Natural killer cell treated with Interleukin-12 subunit alpha and Interleukin-12 subunit beta and Interleukin-15 and Interleukin-18, amount 100 ng/mL, for 72 hours (primary cell): ENCODE measurements around the gene RECQL5. TPM values are rescaled to one million over a fixed set of nuclear protein-coding genes. Genes with fewer than 3 reads are reported as not detected.

Experiments used
- ATAC-seq, 2 donors: fragments of 150-1000 bp; cut with Tn5 transposase in 1 of 2; sonication (Bioruptor Pico), chemical (Tn5 transposase) in 1 of 2; 2 replicates each; pipeline ENCODE4 v1.10.0; 2021
- DNase-seq: peaks from one replicate; pipeline ENCODE4 v3.0.0; 2022; ENCODE audit warnings: low spot score
- H3K27ac Mint-ChIP-seq, 2 donors: 1 replicate in 1 of 2; 2 replicates in 1 of 2; pipeline ENCODE4 v1.8.0; 2022; ENCODE audit warnings: mixed read lengths in 2 of 2, mild to moderate bottlenecking in 1 of 2, moderate library complexity in 1 of 2
- H3K27me3 Mint-ChIP-seq, 2 donors: 1 replicate in 1 of 2; 2 replicates in 1 of 2; pipeline ENCODE4 v1.8.0; 2022; ENCODE audit warnings: mixed read lengths in 2 of 2
- H3K36me3 Mint-ChIP-seq: one replicate; pipeline ENCODE4 v1.8.0; 2022; ENCODE audit warnings: mixed read lengths
- H3K4me1 Mint-ChIP-seq, 2 donors: 1 replicate in 1 of 2; 2 replicates in 1 of 2; pipeline ENCODE4 v1.8.0; 2022; ENCODE audit warnings: low read depth in 2 of 2, mixed read lengths in 2 of 2, mild to moderate bottlenecking in 1 of 2
- H3K4me3 Mint-ChIP-seq: one replicate; pipeline ENCODE4 v1.8.0; 2022; ENCODE audit warnings: mixed read lengths
- H3K9me3 Mint-ChIP-seq: 2 replicates; pipeline ENCODE4 v1.8.0; 2022; ENCODE audit warnings: mixed read lengths
- total RNA-seq, 2 donors: library from RNA; stranded (reverse); gene quantifications; one replicate each; pipeline ENCODE4 v1.2.3, GENCODE V29; 2022

RECQL5 gene
- total RNA-seq, 2 donors from 2014 or later = 32.6 to 59.7 TPM

- ATAC-seq (no peak), DNase-seq (no peak)
- no peaks in the 10 kb centered on the region for H3K9me3 Mint-ChIP-seq
- H3K36me3 Mint-ChIP-seq = peaks cover 4% of the 10 kb centered on the region
- no peak overlapping the region for H3K27ac Mint-ChIP-seq
- H3K4me3 Mint-ChIP-seq = no peak overlapping the region
- no peaks in the 10 kb centered on the region for H3K27me3 Mint-ChIP-seq
- H3K4me1 Mint-ChIP-seq = peaks cover 31 to 39% of the 10 kb centered on the region in 2 donors
Measured at GRCh38 chr17:75694536-75694935, 27.6 kb upstream of the RECQL5 start.

GRCh38 chr17:75693500-75694481, 26.8 kb upstream of the RECQL5 start:
- no peaks in the 10 kb centered on the region for H3K9me3 Mint-ChIP-seq
- H3K36me3 Mint-ChIP-seq = peaks cover 4% of the 10 kb centered on the region
- ATAC-seq (no peak), DNase-seq (no peak)
- H3K27ac Mint-ChIP-seq = no peak overlapping the region
- H3K4me3 Mint-ChIP-seq = no peak overlapping the region
- peaks cover 38 to 44% of the 10 kb centered on the region in 2 donors for H3K4me1 Mint-ChIP-seq
- no peaks in the 10 kb centered on the region for H3K27me3 Mint-ChIP-seq

- ATAC-seq = no peak
- Mint-ChIP-seq H3K36me3 (peaks cover 4% of the 10 kb centered on the region), H3K27me3 (no peaks in the 10 kb centered on the region), H3K9me3 (no peaks in the 10 kb centered on the region), H3K27ac (no peak overlapping the region), H3K4me1 (peaks cover 46 to 51% of the 10 kb centered on the region in 2 donors), H3K4me3 (no peak overlapping the region)
- DNase-seq = no peak
Measured at GRCh38 chr17:75692976-75693375, 26.0 kb upstream of the RECQL5 start.

- Mint-ChIP-seq H3K27ac (peak overlapping the region; percentile 67 to 84), H3K9me3 (no peaks in the 10 kb centered on the region), H3K36me3 (peaks cover 4% of the 10 kb centered on the region), H3K4me3 (peak overlapping the region; percentile 19), H3K4me1 (peaks cover 50 to 53% of the 10 kb centered on the region in 2 donors), H3K27me3 (no peaks in the 10 kb centered on the region)
- no peak for DNase-seq
- ATAC-seq = no peak
Measured at GRCh38 chr17:75691801-75692626, 25.1 kb upstream of the RECQL5 start.

- Mint-ChIP-seq H3K27me3 (no peaks in the 10 kb centered on the region), H3K27ac (peak overlapping the region; percentile 67 to 84), H3K36me3 (peaks cover 4% of the 10 kb centered on the region), H3K4me1 (peaks cover 49 to 53% of the 10 kb centered on the region in 2 donors), H3K9me3 (no peaks in the 10 kb centered on the region), H3K4me3 (peak overlapping the region; percentile 19)
- ATAC-seq (peak; percentile 54 to 65), DNase-seq (peak; percentile 69)
Measured at GRCh38 chr17:75691371-75691791, 24.4 kb upstream of the RECQL5 start.

- Mint-ChIP-seq H3K4me1 (peaks cover 49 to 63% of the 10 kb centered on the region in 2 donors), H3K9me3 (no peaks in the 10 kb centered on the region), H3K36me3 (no peaks in the 10 kb centered on the region), H3K27ac (peak overlapping the region; percentile 93 to 95), H3K27me3 (no peaks in the 10 kb centered on the region), H3K4me3 (peak overlapping the region; percentile 75)
- DNase-seq (peak; percentile 70), ATAC-seq (peak in 1 of 2 donors; percentile 37)
Measured at GRCh38 chr17:75689441-75689873, 22.5 kb upstream of the RECQL5 start.

GRCh38 chr17:75688209-75688825, 21.4 kb upstream of the RECQL5 start:
- H3K4me3 Mint-ChIP-seq = peak overlapping the region; percentile 75
- no peaks in the 10 kb centered on the region for H3K27me3 Mint-ChIP-seq
- peak overlapping the region; percentile 93 to 95 for H3K27ac Mint-ChIP-seq
- peaks cover 49 to 73% of the 10 kb centered on the region in 2 donors for H3K4me1 Mint-ChIP-seq
- ATAC-seq (peak; percentile 86 to 93), DNase-seq (peak; percentile 76)
- no peaks in the 10 kb centered on the region for H3K36me3 Mint-ChIP-seq
- no peaks in the 10 kb centered on the region for H3K9me3 Mint-ChIP-seq

GRCh38 chr17:75685499-75685898, 18.5 kb upstream of the RECQL5 start:
- ATAC-seq (no peak), DNase-seq (no peak)
- no peaks in the 10 kb centered on the region for H3K9me3 Mint-ChIP-seq
- H3K4me1 Mint-ChIP-seq = peaks cover 28 to 52% of the 10 kb centered on the region in 2 donors
- no peaks in the 10 kb centered on the region for H3K27me3 Mint-ChIP-seq
- H3K36me3 Mint-ChIP-seq = no peaks in the 10 kb centered on the region
- H3K27ac Mint-ChIP-seq = peak overlapping the region in 1 of 2 donors; percentile 95
- no peak overlapping the region for H3K4me3 Mint-ChIP-seq

GRCh38 chr17:75684924-75685323, 18.0 kb upstream of the RECQL5 start:
- no peak overlapping the region for H3K4me3 Mint-ChIP-seq
- ATAC-seq = no peak
- H3K27me3 Mint-ChIP-seq = no peaks in the 10 kb centered on the region
- no peak for DNase-seq
- no peaks in the 10 kb centered on the region for H3K36me3 Mint-ChIP-seq
- H3K27ac Mint-ChIP-seq = peak overlapping the region in 1 of 2 donors; percentile 95
- H3K9me3 Mint-ChIP-seq = no peaks in the 10 kb centered on the region
- peaks cover 26 to 49% of the 10 kb centered on the region in 2 donors for H3K4me1 Mint-ChIP-seq

- no peak overlapping the region for H3K4me3 Mint-ChIP-seq
- H3K36me3 Mint-ChIP-seq = no peaks in the 10 kb centered on the region
- H3K9me3 Mint-ChIP-seq = no peaks in the 10 kb centered on the region
- no peak for DNase-seq
- H3K4me1 Mint-ChIP-seq = peaks cover 19 to 43% of the 10 kb centered on the region in 2 donors
- no peak overlapping the region for H3K27ac Mint-ChIP-seq
- H3K27me3 Mint-ChIP-seq = no peaks in the 10 kb centered on the region
- ATAC-seq = no peak
Measured at GRCh38 chr17:75684249-75684648, 17.3 kb upstream of the RECQL5 start.

- ATAC-seq (no peak), DNase-seq (no peak)
- H3K27ac Mint-ChIP-seq = no peak overlapping the region
- H3K9me3 Mint-ChIP-seq = no peaks in the 10 kb centered on the region
- H3K4me3 Mint-ChIP-seq = no peak overlapping the region
- H3K27me3 Mint-ChIP-seq = no peaks in the 10 kb centered on the region
- H3K36me3 Mint-ChIP-seq = no peaks in the 10 kb centered on the region
- peaks cover 12 to 36% of the 10 kb centered on the region in 2 donors for H3K4me1 Mint-ChIP-seq
Measured at GRCh38 chr17:75683583-75683982, 16.6 kb upstream of the RECQL5 start.

GRCh38 chr17:75681289-75681688, 14.3 kb upstream of the RECQL5 start:
- H3K27me3 Mint-ChIP-seq = no peaks in the 10 kb centered on the region
- no peaks in the 10 kb centered on the region for H3K36me3 Mint-ChIP-seq
- DNase-seq (no peak), ATAC-seq (peak in 1 of 2 donors; percentile 20)
- H3K27ac Mint-ChIP-seq = no peak overlapping the region
- H3K9me3 Mint-ChIP-seq = no peaks in the 10 kb centered on the region
- no peak overlapping the region for H3K4me3 Mint-ChIP-seq
- H3K4me1 Mint-ChIP-seq = peaks cover 0 to 26% of the 10 kb centered on the region in 2 donors

- H3K27ac Mint-ChIP-seq = no peak overlapping the region
- no peaks in the 10 kb centered on the region for H3K9me3 Mint-ChIP-seq
- no peaks in the 10 kb centered on the region for H3K27me3 Mint-ChIP-seq
- H3K4me1 Mint-ChIP-seq = peaks cover 0 to 17% of the 10 kb centered on the region in 2 donors
- no peak overlapping the region for H3K4me3 Mint-ChIP-seq
- no peaks in the 10 kb centered on the region for H3K36me3 Mint-ChIP-seq
- DNase-seq = no peak
- ATAC-seq = no peak
Measured at GRCh38 chr17:75680431-75680830, 13.5 kb upstream of the RECQL5 start.
